NCI-H2029 treated with DMSO at 0.1 percent for 48 hours (cell line): ENCODE results near the gene DUSP1.
A peak's percentile ranks its signal among the peaks of the same experiment; 100 is the strongest.

ENCODE experiments used
- DNase-seq: peaks from one replicate; lab custom pipeline; 2025; lab: John Stamatoyannopoulos, UW

DUSP1 gene

DNA sequence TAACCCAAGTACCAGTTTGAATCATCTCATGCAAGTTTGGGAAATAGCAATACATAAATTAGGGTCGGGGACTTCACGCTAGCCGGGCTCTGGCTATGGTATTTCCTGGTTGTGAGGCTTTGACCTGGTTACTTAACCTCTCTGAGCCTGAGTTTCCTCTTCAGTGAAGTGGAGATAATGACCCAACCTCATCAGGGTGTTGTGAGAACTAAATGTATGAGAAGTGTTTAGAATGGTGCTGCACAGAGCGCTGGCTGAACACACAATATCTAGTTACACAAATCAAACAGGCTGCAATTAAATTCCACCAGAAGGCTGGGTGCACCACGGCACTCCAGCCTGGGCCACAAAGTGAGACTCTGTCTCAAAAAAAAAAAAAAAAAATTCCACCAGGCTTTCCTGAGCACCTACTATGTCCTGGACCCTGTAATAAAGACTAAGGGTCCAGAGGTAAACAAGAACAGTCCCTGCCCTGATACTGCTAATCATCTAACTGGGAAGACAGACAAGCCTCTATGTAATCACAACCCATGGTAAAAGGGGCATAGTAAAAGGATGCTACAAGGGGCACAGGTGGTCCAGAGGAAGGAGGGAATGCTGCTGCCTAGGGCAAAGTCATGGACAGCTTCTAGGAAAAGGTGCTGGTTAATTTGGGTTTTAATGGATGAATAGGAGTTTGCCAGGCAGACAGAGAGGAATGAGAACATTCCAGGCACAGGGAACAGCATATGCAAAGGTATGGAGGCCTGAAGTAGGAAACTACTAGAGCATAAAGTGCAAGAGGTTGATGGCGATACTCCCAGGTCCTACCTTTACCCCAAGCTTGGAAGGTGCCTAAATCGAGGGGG, 27.7 kb downstream of the DUSP1 start:
- DNase-seq = peak; percentile 10

DNA sequence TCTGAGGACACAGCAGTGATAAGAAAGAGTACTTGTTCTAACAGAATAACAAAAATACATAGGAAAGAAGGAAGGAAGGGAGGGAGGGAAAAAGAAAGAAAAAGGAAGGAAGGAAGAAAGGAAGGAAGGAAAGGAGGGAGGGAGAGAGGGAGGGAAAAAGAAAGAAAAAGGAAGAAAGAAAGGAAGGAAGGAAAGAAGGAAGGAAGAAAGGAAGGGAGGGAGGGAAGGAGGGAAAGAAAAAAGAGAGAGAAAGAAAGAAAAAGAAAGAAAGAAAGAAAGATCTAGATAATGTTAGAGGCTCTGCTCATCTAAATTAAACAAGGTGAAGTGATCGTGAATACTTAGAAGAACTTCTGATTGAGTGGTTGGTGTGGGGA, 29.8 kb downstream of the DUSP1 start:
- no peak for DNase-seq

DNA sequence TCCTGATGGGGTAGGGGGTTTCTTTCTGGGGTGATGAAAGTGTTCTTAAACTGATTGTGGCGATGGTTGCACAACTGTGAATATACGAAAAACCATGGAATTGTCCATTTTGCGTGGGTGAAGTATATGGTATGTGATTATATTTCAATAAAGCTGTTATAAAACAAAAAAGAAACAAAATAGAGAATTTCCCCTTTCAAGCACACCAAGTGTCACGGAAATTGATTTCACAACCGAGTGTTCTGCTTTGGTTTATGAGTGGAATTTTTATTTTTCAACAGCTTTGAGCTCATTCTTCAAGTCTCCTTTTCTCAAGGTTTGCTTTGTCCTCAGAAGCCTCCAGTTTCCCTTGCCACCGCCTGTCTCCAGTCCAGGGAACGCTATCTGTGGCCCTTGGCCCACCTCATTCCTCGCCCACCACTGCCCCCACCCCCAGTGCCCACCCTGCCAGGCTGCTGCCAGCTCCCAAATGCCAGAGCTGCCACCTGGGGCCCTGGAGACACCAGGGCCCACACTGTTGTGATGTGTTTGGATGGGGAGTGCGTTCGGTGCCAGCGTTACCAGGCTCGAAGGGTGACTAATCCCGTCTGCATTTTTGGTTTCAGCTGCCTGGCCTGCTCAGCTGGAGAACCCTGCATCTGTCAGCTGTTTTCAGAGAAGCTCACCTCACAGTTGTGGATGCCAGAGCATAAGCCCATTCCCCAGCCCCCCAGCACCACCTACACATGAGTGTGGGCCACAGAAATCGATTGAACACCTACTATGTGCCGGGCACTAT, 30.4 kb downstream of the DUSP1 start:
- DNase-seq = no peak

DNA sequence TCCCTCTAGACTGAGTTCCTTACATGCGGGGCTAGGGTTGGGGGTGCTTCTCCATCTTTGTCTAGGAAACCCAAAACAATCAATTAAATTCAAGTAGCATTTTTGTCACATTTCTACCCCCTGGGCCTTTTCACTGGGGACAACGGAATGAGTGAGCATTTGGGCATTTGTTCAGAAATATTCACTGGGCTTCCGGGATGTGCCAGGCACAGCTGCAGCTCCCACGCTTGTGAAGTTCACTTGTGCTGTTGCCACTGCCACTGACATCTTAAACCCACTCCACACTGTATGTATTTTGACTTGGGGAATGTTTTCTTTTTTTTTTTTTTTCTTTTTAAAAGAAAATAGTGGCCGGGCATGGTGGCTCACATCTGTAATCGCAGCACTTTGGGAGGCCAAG, 31.6 kb downstream of the DUSP1 start:
- DNase-seq = no peak

DNA sequence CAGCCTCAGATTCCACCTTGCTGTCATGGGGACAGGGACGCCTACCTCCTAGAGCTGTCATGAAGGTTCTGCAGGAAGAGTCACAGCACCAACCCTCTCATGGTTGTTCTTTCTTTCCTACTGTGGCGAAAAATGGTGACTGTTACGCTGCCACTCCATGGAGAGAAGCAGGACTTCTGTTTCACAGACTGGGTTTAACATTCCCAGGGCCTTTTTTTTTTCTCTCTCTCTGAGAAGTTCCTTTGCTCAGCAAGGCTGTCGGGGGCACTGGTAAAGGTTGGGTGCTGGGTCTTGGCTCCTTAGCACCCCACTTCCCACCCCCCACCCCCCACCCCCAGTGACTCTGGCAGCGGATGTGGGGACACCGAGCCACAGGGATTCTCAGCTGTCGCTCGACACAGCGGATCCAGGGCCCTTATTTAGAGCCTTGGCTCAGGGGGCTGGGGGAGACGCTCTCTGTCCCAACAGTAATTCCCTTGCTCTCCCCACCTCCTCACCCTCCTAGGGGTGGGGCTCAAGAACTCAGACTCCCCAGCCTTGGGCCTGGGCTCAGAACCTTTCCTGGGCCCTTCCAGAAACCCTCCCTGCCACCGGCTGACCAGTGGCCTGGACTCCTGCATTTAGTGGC, 34.4 kb downstream of the DUSP1 start:
- DNase-seq = no peak

DNA sequence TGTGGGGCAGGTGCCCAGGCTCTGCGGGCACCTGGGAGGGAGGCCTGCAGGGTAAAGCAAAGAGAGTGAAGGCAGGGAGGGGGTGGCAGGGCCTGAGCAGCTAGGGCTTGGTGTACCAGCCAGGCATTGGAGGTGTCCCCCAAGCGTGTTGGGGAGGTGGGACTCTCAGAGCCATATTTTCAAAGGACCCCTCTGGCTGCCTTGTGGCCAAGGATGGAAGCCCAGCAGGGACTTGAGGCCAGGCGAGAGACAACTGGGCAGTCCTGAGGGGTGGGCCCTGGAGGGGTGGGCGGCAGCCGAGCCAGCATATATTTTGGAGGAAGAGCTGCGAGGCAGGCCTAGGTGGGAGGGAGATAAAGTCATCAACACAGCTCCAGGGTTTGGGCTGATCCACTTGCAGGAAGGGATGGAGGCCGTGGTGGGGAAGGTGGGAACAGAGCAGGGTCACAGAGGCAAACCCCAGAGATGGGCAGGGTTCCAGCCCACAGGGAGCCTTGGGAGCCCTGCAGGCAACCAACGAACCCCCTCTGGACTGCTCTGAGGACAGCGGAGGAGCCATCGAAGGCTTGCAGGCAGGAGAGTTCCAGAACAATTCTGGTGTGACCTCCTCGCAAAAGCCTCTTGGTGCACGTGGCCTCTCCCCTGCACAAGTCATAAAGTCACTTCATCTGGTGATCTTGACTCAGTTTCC, 35.7 kb downstream of the DUSP1 start:
- DNase-seq = no peak

DNA sequence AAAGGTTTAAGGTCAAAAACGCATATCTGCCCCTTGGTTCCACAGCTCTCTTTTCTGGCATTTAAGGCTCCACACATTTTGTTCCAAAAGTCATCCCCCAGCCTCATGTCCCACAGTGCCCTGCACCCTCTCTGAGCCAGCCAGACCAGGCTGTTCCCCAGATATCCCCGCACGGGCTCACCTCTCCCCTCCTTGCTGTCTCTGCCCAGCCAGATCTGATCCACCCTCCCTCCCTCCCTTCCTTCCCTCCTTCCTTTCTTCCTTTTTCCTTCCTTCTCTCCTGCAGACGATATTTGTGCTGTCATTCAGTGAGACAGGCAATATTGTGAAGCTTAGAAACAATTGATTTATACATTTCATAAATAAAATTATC, 37.0 kb downstream of the DUSP1 start:
- DNase-seq = no peak

DNA sequence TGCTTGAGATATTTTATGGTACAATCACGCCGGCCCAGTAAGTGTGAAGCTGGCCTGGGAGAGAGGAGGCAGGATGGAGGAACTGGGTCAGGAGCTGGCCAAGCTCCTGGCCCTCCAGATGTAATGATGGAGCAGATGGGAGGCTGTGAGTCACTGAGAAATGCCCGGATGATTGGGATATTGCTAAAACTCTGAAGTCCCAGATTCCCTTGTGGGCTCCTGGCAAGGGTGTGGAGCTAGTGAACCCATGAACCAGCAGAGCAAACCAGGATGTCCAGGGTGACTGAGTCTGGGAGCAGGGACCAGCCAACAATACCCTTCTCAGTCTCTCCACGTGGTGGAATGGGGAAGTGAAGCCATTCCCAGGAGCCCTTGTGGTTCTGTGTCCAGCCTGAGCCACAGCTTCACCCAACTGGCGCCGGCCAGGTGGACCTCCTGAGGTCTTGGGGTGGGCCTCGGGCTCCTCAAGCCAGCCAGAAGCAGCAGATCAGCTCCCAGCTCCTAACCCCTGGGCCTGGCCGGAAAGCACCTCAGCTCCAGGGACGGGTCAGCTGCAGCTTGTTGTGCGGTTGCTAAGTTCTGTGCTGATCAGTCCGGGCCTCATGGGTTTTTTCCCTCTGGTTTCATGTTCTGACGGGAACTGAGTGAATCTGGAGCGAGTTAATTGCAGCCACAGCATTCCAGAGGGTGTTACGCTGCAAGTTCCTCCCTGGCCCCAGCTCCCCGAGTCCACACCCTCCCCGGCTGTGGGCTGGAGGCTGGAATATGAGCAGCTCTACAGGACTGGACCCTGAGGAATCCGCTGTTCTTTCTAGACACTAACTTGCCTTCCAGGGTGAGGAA, 37.6 kb downstream of the DUSP1 start:
- no peak for DNase-seq

DNA sequence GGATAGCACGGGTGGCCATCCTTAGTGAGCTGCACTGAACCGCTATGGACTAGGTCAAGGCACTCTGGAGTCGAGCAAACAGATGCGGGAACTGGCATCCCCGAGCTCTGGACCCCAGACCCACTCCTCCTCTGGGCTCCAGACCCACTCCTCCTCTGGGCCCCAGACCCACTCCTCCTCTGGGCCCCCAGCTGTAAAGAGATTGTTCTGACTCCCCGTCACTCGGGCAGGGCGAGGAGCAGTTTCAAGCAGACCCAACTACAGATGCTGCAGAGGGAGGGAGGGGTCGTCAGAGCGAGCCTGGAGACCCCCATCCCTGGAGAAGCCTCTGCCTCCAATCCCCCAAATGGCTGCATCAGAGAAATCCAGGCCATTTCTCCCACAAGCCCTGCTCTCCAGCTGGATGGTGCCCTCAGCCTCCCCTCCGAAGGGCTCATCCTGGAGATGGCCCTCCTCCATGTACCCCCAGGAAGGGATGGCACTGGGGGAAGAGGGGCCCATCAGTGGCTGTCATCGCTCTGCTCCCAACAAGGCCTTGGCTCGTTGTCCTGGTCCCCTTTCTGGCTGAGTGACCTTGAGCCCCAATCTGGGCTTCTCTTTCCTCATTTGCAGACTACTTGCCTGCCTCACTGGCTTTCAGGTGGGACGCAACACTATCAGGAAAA, 38.7 kb downstream of the DUSP1 start:
- no peak for DNase-seq

DNA sequence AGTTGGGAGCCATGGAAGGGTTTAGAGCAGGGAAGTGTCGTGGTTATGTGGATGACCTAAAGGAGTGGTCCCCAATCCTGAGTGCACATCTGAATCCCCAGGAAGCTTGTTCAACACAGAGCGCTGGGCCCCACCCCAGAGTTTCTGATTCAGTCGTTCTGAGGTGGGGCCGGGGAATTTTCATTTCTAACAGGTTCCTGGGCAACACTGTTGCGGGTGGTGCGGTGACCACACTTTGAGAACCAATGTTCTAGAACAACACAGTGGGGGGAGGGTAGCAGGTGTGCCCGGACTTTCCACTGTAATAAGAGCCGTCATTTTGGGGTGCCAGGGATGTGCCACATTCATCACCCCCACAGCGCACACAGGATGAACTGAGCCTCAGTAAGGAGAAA, 39.3 kb downstream of the DUSP1 start:
- DNase-seq = no peak

DNA sequence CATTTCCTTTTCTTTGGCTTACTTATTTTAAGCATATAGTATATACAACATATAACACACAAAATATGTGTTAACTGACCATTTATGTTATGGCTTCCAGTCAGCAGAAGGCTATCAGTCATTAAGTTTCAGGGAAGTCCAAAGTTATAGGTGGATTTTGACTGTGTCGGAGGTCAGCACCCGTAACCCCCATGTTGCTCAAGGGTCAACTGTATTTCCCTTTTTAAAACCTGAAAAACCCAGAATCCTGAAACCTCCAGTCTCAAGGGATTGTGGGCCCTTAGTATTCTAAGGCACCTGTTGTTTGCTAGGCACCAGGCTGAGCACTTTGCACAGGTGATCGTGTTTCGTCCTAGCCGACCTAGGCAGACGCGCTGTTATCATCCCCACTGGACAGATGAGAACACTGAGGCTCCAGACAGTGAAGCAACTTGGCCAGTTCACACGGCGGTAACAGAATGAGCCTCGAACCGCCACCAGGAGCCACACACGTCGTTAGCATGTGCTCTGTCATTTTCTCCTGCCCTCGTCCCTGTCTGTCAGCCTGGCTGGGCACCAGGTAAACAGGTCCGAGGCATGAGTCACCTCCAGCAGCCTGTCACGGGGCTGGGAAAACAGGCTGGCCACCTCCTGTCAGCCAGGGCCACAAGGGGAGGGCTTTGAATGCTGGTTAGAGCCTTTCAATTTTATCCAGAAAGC, 39.9 kb downstream of the DUSP1 start:
- no peak for DNase-seq

DNA sequence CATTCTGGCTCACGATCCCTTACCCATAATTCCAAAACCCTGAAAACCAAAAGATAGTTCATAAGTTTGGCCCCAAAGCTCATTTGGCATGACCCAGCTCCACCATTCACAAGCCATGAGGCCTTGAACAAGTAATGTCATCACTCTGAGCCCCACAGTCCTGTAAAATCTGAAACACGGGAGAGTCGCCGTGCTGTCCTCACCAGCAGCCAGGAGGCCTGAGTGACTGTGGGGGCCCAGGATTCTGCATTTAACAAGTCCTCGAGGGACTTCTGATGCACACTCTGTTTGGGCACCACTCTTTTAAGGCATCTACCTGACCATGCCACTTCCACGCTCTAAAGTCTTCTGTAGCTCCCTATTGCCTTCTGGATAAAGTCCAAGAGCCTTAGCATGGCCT, 40.8 kb downstream of the DUSP1 start:
- no peak for DNase-seq

DNA sequence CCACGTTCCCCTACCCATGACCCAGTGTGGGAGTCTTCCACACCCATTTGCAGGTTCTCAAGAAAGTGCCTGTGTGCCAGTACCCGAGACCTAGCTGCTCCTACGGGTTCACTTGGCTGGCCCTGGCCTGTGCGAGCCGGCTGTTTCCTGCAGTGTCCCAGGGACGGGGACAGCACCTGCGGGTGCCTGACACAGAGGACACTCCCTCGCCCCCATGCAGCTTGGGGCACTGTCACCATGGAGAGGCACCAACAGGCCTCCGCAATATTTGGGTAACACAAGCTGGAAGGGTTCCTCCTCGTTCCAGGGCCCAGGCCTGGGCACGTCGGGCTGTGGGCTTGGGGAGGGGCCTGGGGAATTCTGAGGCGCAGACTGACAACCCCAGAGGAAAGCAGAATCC, 41.4 kb downstream of the DUSP1 start:
- no peak for DNase-seq

DNA sequence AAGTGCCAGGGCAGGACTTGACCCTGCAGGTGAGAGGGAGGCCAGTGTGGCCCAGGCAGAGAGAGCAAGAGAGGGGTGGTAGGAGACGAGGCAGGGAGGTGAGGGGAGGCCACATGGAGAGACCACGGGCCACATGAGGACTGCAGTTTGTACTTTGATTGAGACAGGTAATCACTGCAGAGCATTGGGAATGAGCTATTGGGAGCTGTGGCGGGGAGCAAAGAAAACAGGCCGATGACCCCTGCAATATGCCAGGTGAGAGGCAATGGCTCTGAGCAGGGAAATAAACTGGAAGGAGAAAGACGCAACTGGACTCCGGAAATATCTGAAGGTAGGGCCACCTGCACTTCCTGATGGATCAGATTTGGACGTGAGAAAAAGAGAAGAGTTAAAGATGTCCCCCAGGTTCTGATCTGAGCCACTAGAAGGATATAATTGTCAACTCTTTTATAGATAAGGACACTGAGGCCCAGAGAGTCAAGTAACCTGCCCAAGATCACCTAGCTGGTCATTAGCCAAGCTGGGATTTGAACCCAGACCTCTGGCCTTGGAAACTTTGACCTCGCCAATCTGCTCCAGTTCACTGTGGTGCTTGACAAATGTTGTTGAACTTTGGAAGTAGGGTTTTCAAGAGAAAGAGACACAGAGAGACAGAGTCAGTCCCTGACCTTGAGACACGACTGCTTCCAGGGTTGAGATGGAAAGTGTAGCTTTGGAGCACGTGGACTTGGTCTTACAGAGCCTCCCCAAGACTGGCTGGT, 42.3 kb downstream of the DUSP1 start:
- DNase-seq = no peak

DNA sequence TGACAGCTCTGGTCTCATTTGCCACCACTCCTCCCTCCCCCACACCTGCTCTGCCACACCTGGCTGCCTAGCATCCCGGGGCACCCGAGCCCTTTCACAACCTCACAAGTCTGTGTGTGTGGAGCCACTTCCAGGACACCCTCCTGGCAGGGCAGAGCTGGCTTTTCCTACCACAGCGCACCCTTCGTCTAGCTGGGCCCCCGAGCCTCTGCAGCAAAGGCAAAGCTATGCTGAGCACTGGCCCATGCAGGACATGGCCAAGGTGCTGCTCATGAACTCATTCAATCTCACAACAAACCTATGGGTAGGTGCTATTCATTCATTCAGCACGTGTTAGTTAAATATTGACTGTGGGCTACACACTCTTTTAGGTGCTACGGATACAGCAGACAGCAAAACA, 43.4 kb downstream of the DUSP1 start:
- no peak for DNase-seq

DNA sequence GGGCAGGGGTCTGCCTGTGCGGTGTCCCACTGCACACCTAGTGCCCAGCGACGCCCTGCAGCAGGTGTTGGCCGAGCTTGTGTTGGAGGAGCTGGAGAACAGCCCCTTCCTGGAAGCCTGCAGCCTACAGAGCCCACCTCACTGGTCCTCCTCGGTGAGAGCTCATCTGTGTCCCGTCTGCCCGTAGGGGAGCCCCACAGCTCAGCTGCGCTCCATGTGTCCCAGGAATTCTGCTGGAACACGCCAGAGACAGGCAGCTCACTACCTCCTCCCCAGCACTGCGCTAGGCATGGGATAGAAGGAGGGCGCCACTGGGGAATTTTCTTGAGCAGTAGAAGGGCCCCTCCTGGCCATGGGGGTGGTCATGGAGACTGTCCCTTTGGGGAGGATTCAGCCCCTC, 44.0 kb downstream of the DUSP1 start:
- DNase-seq = no peak

DNA sequence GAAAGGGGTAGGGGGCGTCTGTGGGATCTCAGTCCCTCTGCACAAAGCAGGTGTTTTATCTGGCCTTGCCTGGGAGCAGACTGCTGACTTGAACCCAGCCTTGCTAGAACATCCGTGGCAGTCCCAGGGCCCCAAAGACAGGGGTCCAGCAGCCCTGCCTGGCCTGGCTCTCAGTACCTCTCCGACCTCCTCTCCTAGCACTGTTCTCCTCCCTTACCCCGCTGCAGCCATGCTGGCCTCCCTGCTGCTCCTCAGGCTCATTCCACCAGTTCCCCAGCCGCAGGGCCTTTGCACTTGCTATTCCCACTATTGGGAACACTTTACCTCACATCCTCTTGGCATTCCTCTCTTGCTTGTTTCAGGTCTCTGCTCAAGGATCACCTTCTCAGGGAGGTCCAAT, 45.2 kb downstream of the DUSP1 start:
- DNase-seq = no peak

DNA sequence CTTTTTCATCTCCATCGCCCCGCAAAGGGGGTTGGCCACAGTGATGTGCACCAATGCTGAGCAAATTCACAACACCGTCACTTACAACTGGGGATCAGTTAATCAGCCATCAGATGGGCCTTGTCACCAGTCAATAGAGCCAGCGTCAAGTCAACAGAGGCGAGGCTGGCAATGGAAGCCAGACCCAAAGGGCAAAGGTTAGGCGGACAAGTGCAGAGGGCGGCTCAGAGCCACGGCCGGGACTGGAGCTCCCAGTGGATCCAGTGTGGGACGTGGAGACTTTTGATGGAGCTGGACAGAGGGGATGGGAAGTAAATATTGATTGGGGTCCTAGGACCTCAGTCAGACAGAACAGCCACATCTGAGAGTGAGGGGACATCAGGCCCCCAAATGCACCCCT, 45.7 kb downstream of the DUSP1 start:
- DNase-seq = no peak
